Fibroblast of pulmonary artery (primary cell): ENCODE results near the gene MTUS2.
A peak's percentile ranks its signal among the peaks of the same experiment; 100 is the strongest.

ENCODE experiments used
- DNase-seq: peaks from one replicate; pipeline ENCODE4 v3.0.0-alpha.2; 2010; ENCODE audit warnings: low read depth
- H3K4me3 ChIP-seq: replicated peaks from 2 replicates; pipeline ENCODE4 v1.5.1; 2011; ENCODE audit warnings: low read depth, mild to moderate bottlenecking, control low read depth, low read length, moderate library complexity
- CTCF ChIP-seq: IDR thresholded peaks from 2 replicates; pipeline ENCODE4 v1.5.1; 2011; ENCODE audit warnings: mild to moderate bottlenecking, control low read depth, low read length, inconsistent platforms; ENCODE audit errors: missing control alignments

Gene MTUS2

DNA sequence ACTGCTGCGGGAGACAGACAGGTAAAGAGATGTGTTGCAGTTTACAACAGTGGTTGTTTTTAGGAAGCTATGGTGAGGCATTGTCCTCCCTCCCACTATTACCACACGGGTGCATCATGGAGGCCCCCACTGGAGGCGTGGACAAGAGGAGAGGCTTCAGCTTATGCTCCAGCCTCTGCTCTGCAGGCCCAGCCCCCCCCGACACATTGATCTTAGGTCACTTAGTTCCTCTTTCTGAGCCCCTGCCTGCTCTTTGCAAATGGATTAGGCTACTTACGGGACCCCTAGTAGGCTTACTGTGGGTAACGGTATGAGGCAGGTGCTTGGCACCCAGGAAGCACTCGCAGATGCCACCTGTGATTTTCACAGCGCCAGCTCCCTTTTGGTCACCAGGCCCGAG is 651.4 kb downstream of the MTUS2 start:
- TF ChIP-seq CTCF, result no peak
- no peak for DNase-seq
- no peak overlapping the region for H3K4me3 ChIP-seq

DNA sequence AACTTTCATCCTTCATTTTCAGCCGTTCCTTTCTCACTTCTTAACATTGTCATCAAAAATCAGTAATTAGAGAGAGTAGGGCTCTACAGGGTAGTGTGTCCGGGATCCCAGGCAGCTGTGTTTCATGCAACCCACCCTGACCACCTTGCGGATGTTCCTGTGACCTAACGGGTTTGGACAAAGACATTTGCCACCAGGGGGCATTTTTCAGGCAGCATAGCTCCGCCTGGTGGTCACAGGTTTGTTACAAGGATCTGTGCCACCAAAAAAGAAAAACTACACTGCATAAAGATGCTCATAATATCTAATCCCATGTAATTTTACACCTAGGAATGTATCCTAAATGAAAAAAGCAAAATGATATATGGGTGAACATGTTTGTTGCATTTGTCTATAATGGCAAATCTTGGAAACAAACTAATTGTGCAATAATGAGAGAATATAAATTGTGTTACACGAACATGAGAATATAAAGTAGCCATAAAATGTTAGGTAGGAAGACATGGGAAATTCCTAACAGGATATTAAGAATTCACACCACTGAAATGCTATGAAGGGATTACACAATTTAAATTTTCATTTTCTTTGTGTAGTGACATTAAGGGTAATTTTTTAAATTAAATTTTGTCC is 652.3 kb downstream of the MTUS2 start:
- TF ChIP-seq CTCF, result peak; percentile 100
- no peak overlapping the region for H3K4me3 ChIP-seq
- DNase-seq, result peak; percentile 76

GRCh38 chr13:29473166-29473565 is 653.0 kb downstream of the MTUS2 start:
- no peak for DNase-seq
- no peak for TF ChIP-seq CTCF
- no peak overlapping the region for H3K4me3 ChIP-seq

DNA sequence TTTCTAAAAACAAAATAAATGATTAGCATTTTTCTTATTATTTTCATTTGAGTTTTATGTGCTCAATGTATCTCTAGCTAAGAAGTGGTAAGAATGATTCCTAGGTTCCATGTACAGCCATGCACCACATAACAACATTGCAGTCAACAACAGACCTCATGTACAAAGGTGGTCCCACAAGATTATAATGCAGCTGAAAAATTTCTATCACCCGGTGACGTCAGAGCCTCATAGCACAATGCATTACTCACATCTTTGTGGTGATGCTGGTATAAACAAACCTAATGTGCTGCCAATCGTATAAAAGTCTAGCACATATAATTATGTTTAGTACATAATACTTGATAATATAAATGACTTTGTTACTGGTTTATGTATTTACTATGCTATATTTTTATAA is 654.9 kb downstream of the MTUS2 start:
- H3K4me3 ChIP-seq, result no peak overlapping the region
- peak; percentile 82 for DNase-seq
- TF ChIP-seq CTCF, result no peak

- H3K4me3 ChIP-seq, result no peak overlapping the region
- TF ChIP-seq CTCF, result no peak
- DNase-seq, result no peak
Measured at GRCh38 chr13:29476046-29476445, 655.9 kb downstream of the MTUS2 start.

DNA sequence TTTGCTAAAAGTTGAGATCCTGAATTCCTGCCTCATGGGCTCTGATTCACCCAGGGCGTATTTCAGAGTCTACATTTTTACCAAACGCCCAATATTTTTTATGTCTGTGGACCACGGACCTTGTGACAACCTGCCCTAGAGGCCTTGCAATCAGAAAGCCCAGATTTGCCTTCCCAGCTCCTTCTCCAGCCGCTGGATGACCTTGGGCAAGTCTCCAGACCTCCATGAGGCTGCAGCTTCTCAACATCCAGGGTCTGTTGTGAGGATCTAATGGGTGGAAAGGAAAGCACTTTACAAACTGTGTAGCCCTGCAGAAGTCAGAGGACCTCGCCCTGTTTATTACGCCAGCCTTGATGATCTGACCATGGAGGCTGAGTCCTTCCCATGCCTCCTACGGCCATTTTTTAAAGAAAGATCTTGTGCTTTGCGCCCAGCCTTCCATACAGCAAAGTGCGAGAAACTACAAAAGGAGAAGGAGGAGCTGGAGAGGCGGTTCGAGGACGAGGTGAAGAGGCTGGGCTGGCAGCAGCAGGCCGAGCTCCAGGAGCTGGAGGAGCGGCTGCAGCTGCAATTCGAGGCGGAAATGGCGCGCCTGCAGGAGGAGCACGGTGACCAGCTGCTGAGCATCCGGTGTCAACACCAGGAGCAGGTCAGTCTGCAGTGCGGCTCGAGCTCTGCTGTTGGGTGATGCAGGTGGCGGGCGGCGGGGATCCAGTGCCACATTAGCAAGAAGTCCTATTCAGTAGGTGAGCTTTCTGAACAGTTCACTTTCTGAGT is 659.8 kb downstream of the MTUS2 start:
- TF ChIP-seq CTCF, result no peak
- DNase-seq, result peak; percentile 22
- H3K4me3 ChIP-seq, result no peak overlapping the region
